Endothelial cell of umbilical vein (primary cell): Measurements from ENCODE around the gene BSPRY. TPM values are rescaled to one million over a fixed set of nuclear protein-coding genes. Genes with fewer than 3 reads are reported as not detected.

Experiments
- BruUV-seq: library from RNA; stranded (reverse); fragments of 400-500 nt; replicated peaks from 2 replicates; lab custom pipeline; 2021; lab: Mats Ljungman, UMichigan
- CTCF ChIA-PET: fragments of 300-600, 350-600 bp; sonication (Branson Sonifier 250); formaldehyde crosslinking; loops from one replicate; lab custom pipeline; 2021; ENCODE audit warnings: antibody characterized with exemption, inconsistent platforms; lab: Charles Lee
- POLR2A ChIA-PET: fragments of 300-600, 350-600 bp; sonication (Branson Sonifier 250); formaldehyde crosslinking; loops from one replicate; lab custom pipeline; 2021; ENCODE audit warnings: antibody characterized with exemption, inconsistent platforms; lab: Charles Lee
- DNase-seq: peaks from one replicate; pipeline ENCODE4 v3.0.0-alpha.2; 2011; ENCODE audit warnings: low read depth, low spot score
- FAIRE-seq: peaks from 2 replicates; lab custom pipeline; 2011; peaks lifted over from hg19 to GRCh38; lab: Jason Lieb, UNC
- H2AFZ ChIP-seq: 2 replicates; pipeline ENCODE4 v1.6.0; 2012; ENCODE audit warnings: low read depth, low read length, control low read depth, inconsistent platforms
- H3K27ac ChIP-seq: 2 replicates; pipeline ENCODE4 v1.5.1; 2011; ENCODE audit warnings: low read depth, mild to moderate bottlenecking, control low read depth, low read length, moderate library complexity; ENCODE audit not compliant: insufficient read depth
- H3K27me3 ChIP-seq, 2 experiments: 2 replicates each; pipeline versions ENCODE4 v1.6.0 to v1.6.1; 2011; ENCODE audit warnings: low read length in 2 of 2, mixed read lengths in 1 of 2; ENCODE audit not compliant: control insufficient read depth in 2 of 2, insufficient read depth in 2 of 2
- H3K36me3 ChIP-seq, 2 experiments: 2 replicates in 1 of 2; 3 replicates in 1 of 2; pipeline ENCODE4 v1.5.1; 2011; ENCODE audit warnings: low read length in 2 of 2, mild to moderate bottlenecking in 1 of 2, moderate library complexity in 1 of 2; ENCODE audit not compliant: control insufficient read depth in 2 of 2, insufficient read depth in 2 of 2; ENCODE audit errors: extremely low read depth in 1 of 2
- H3K4me1 ChIP-seq: 3 replicates; pipeline ENCODE4 v1.5.1; 2011; ENCODE audit warnings: mild to moderate bottlenecking, low read length; ENCODE audit not compliant: control insufficient read depth, insufficient read depth; ENCODE audit errors: extremely low read depth
- H3K4me2 ChIP-seq: 2 replicates; pipeline ENCODE4 v1.6.1; 2011; ENCODE audit warnings: low read length, control low read depth, mixed read lengths; ENCODE audit not compliant: insufficient read depth
- H3K4me3 ChIP-seq, 3 experiments: fragments of 200-600 bp in 1 of 3; sonication (generic), shearing (Covaris generic) in 1 of 3; replicated peaks in 1 of 3; 2 replicates each; pipeline ENCODE4 v1.5.1; 2011 to 2016; ENCODE audit warnings: control low read depth in 3 of 3, low read length in 3 of 3, mild to moderate bottlenecking in 2 of 3, inconsistent platforms in 1 of 3, low read depth in 1 of 3, moderate library complexity in 1 of 3; ENCODE audit not compliant: insufficient read depth in 1 of 3
- H3K79me2 ChIP-seq: 2 replicates; pipeline ENCODE4 v1.6.0; 2012; ENCODE audit warnings: low read length, inconsistent platforms; ENCODE audit not compliant: control insufficient read depth, insufficient read depth
- H3K9ac ChIP-seq: replicated peaks from 2 replicates; pipeline ENCODE3; 2011; ENCODE audit warnings: low read length, control low read depth; ENCODE audit not compliant: insufficient read depth; ENCODE audit errors: extremely low read depth
- H3K9me1 ChIP-seq: replicated peaks from 3 replicates; pipeline ENCODE4 v1.6.0; 2011; ENCODE audit warnings: mild to moderate bottlenecking, low read length; ENCODE audit not compliant: control insufficient read depth, insufficient read depth; ENCODE audit errors: extremely low read depth
- H3K9me3 ChIP-seq: replicated peaks from 2 replicates; pipeline ENCODE4 v1.5.1; 2012; ENCODE audit warnings: low read length, inconsistent platforms; ENCODE audit not compliant: control insufficient read depth, insufficient read depth
- H4K20me1 ChIP-seq: replicated peaks from 2 replicates; pipeline ENCODE3; 2011; ENCODE audit warnings: mild to moderate bottlenecking, low read length; ENCODE audit not compliant: control insufficient read depth, insufficient read depth; ENCODE audit errors: extremely low read depth
- EZH2 ChIP-seq: IDR thresholded peaks from 2 replicates; pipeline ENCODE4 v1.6.1; 2012; ENCODE audit warnings: borderline replicate concordance, low read depth, mild to moderate bottlenecking, moderate library complexity, low read length, inconsistent platforms; ENCODE audit not compliant: severe bottlenecking
- FOS ChIP-seq: IDR thresholded peaks from 2 replicates; pipeline ENCODE4 v1.6.1; 2011; ENCODE audit warnings: mild to moderate bottlenecking, low read length, moderate library complexity, borderline replicate concordance; ENCODE audit not compliant: insufficient read depth
- JUN ChIP-seq: IDR thresholded peaks from 2 replicates; pipeline ENCODE4 v1.6.1; 2011; ENCODE audit warnings: borderline replicate concordance, low read depth; ENCODE audit not compliant: insufficient read length, insufficient read depth
- MYC ChIP-seq: IDR thresholded peaks from one replicate; pipeline ENCODE4 v1.6.1; 2011; ENCODE audit warnings: mild to moderate bottlenecking, low read depth, low read length
- POLR2A ChIP-seq: IDR thresholded peaks from 2 replicates; pipeline ENCODE4 v1.6.1; 2012; ENCODE audit warnings: low read depth, mild to moderate bottlenecking, control low read depth, low read length
- POLR2AphosphoS5 ChIP-seq: IDR thresholded peaks from 2 replicates; pipeline ENCODE4 v1.6.1; 2012; ENCODE audit warnings: low read depth, mild to moderate bottlenecking, control low read depth, low read length, moderate library complexity; ENCODE audit not compliant: insufficient read depth
- dilution Hi-C: fragments of 300-500 bp; cut with MboI; formaldehyde crosslinking; loops from one replicate; pipeline ENCODE4 v1.15.0; 2019; ENCODE audit warnings: low sequenced_read_pairs; ENCODE audit not compliant: extremely low pct_ligation_motif_present
- intact Hi-C: fragments of 100-400 bp; cut with micrococcal nuclease; formaldehyde crosslinking; loops from one replicate; pipeline ENCODE4 v1.10.0; 2022
- polyA plus RNA-seq, 4 experiments: library from polyadenylated mRNA; depleted of rRNA in 3 of 4; stranded (reverse) in 3 of 4; unstranded in 1 of 4; fragments of >200 nt; gene quantifications; 2 replicates each; pipeline versions ENCODE4 v1.2.1 to v1.2.3, GENCODE V29; 2011 to 2012; ENCODE audit warnings: missing spikeins in 1 of 4
- total RNA-seq: library from RNA; stranded (reverse); gene quantifications from 2 replicates; pipeline ENCODE4 v1.2.3, GENCODE V29; 2021
- TF ChIP-seq, protein P1 (sequence below), 2 donors: IDR thresholded peaks; 1 replicate in 1 of 2; 2 replicates in 1 of 2; pipeline ENCODE4 v1.5.1; 2011; ENCODE audit warnings: low read length in 2 of 2, mild to moderate bottlenecking in 2 of 2, moderate library complexity in 2 of 2, control low read depth in 1 of 2, inconsistent platforms in 1 of 2, low read depth in 1 of 2; ENCODE audit not compliant: insufficient read depth in 1 of 2; ENCODE audit errors: extremely low read depth in 1 of 2
- TF ChIP-seq, protein P2 (sequence below): IDR thresholded peaks from 2 replicates; pipeline ENCODE4 v1.6.1; 2011; ENCODE audit not compliant: insufficient read depth, insufficient read length

The BSPRY gene
- total and polyA plus RNA-seq, 2 donors (not counting 3 experiments of a cell fraction or from before 2014, with no cell fraction given) = not detected

DNA sequence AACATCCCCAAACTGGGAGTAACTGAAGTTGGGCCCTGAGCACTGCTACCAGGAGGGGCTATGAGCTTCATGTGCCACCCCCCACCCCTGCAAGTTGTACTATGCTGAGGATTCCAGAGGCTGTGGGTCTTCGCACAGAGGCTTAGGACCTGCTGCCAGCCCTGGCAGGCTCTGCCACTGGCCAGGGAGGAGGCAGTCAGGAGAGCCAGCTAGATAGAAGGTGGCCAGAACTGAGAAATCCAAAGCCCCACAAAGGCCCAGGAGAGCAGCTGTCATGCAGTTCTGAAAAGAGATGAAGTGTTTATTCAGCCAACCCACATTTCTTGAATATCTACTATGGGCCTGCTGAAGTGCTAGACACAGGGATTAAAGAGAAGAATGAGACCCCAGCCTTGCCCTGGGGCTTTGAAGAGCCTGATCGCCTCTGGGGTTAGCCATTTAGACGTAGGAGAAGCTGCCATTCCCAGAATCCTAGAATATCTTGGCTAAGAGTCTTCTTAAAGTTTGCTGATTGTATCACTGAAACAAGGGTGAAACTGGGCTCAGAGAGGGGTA lies 50.4 kb downstream of the BSPRY start:
- Histone ChIP-seq H3K4me2 (no peak overlapping the region), H3K4me3 (no peak overlapping the region), H3K79me2 (no peaks in the 10 kb centered on the region), H3K9me3 (no peaks in the 10 kb centered on the region), H3K27ac (no peak overlapping the region), H3K36me3 (no peaks in the 10 kb centered on the region), H4K20me1 (no peaks in the 10 kb centered on the region), H3K27me3 (no peaks in the 10 kb centered on the region), H3K9ac (no peak overlapping the region), H3K4me1 (peaks cover 24% of the 10 kb centered on the region), H3K9me1 (no peaks in the 10 kb centered on the region), H2AFZ (no peak overlapping the region)
- no peak for TF ChIP-seq JUN
- no peak for TF ChIP-seq POLR2AphosphoS5
- no peak for TF ChIP-seq POLR2A
- TF ChIP-seq, protein P1, sequence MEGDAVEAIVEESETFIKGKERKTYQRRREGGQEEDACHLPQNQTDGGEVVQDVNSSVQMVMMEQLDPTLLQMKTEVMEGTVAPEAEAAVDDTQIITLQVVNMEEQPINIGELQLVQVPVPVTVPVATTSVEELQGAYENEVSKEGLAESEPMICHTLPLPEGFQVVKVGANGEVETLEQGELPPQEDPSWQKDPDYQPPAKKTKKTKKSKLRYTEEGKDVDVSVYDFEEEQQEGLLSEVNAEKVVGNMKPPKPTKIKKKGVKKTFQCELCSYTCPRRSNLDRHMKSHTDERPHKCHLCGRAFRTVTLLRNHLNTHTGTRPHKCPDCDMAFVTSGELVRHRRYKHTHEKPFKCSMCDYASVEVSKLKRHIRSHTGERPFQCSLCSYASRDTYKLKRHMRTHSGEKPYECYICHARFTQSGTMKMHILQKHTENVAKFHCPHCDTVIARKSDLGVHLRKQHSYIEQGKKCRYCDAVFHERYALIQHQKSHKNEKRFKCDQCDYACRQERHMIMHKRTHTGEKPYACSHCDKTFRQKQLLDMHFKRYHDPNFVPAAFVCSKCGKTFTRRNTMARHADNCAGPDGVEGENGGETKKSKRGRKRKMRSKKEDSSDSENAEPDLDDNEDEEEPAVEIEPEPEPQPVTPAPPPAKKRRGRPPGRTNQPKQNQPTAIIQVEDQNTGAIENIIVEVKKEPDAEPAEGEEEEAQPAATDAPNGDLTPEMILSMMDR (IDR thresholded peaks at IDR 0.05; ENCODE audit: extremely low read depth in 1 of 2, insufficient read depth in 1 of 2, low read depth in 1 of 2, low read length in 2 of 2) = no peak
- no peak for TF ChIP-seq EZH2
- no peak for TF ChIP-seq MYC
- TF ChIP-seq, protein P2, sequence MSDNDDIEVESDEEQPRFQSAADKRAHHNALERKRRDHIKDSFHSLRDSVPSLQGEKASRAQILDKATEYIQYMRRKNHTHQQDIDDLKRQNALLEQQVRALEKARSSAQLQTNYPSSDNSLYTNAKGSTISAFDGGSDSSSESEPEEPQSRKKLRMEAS = no peak
- no peak for TF ChIP-seq FOS
- FAIRE-seq = no peak
- dilution Hi-C loops (no loop called here), intact Hi-C loops (loop anchor here (2.0 kb wide), 2 partner anchors 47 to 59 kb away; partner anchors contain the start of gene WDR31)
- DNase-seq = no peak
- BruUV-seq = no TSS peak
- POLR2A ChIA-PET = interaction anchor here (0.5 kb wide), 1 partner anchor 84 kb away, joined by 6 read pairs; no protein-coding TSS in a partner anchor
- CTCF ChIA-PET = interaction anchor here (1.0 to 2.0 kb wide), 2 partner anchors 125 to 258 kb away, joined by 3 to 9 read pairs; partner anchors contain the start of gene CDC26
